HCT116 (cell line): ENCODE results near the gene SLC12A5. TPM values are rescaled to one million over a fixed set of nuclear protein-coding genes. Genes with fewer than 3 reads are reported as not detected.

ENCODE experiments used
- ATAC-seq: fragments of 200-7000 bp; cut with Tn5 transposase; 2 replicates; pipeline ENCODE4 v1.9.1; 2020; ENCODE audit warnings: mild to moderate bottlenecking, moderate library complexity
- BruUV-seq: library from RNA; stranded (reverse); fragments of 400-500 nt; replicated peaks from 2 replicates; lab custom pipeline; 2021; lab: Mats Ljungman, UMichigan
- CTCF ChIA-PET: fragments of 300-600 bp; sonication (Branson Sonifier 250); formaldehyde crosslinking; loops from one replicate; lab custom pipeline; 2021; ENCODE audit warnings: antibody characterized with exemption; lab: Charles Lee
- POLR2A ChIA-PET: fragments of 300-600, 350-600 bp; sonication (Branson Sonifier 250); formaldehyde crosslinking; loops from one replicate; lab custom pipeline; 2021; ENCODE audit warnings: antibody characterized with exemption; lab: Charles Lee
- RAD21 ChIA-PET, 2 experiments: fragments of 300-600 bp; sonication (Branson Sonifier 250); formaldehyde crosslinking; loops; one replicate each; lab custom pipeline; 2023; ENCODE audit warnings: low total read pairs in 2 of 2; ENCODE audit not compliant: uncharacterized antibody in 2 of 2, unreplicated experiment in 2 of 2, low non-redundant PET in 1 of 2; lab: Charles Lee
- DNase-seq: peaks from one replicate; pipeline ENCODE4 v3.0.0-alpha.2; 2010; ENCODE audit warnings: low read depth, low spot score
- H2AFZ ChIP-seq: fragments of 200-600 bp; shearing (Covaris generic), sonication (generic); 2 replicates; pipeline ENCODE4 v1.6.1; 2017; ENCODE audit warnings: low read depth, mixed run types, mixed read lengths, antibody characterized with exemption, low read length; ENCODE audit not compliant: poor library complexity, severe bottlenecking
- H3K27ac ChIP-seq: 2 replicates; pipeline ENCODE4 v1.5.1; 2012; ENCODE audit warnings: low read depth, low read length
- H3K27me3 ChIP-seq: fragments of 200-600 bp; sonication (generic); 2 replicates; pipeline ENCODE4 v1.6.1; 2016; ENCODE audit warnings: mixed run types, low read length, mixed read lengths; ENCODE audit not compliant: insufficient read depth
- H3K36me3 ChIP-seq, 2 experiments: fragments of 200-500 bp in 1 of 2; fragments of 200-600 bp in 1 of 2; sonication (Bioruptor generic) in 1 of 2; sonication (generic) in 1 of 2; 2 replicates each; pipeline versions ENCODE4 v1.5.1 to v1.6.1; 2014 to 2016; ENCODE audit warnings: low read length in 2 of 2, inconsistent platforms in 1 of 2, mixed read lengths in 1 of 2, mixed run types in 1 of 2; ENCODE audit not compliant: insufficient read depth in 2 of 2, control insufficient read depth in 1 of 2
- H3K4me1 ChIP-seq, 2 experiments: fragments of 200-600 bp in 1 of 2; sonication (generic) in 1 of 2; 2 replicates each; pipeline versions ENCODE4 v1.5.1 to v1.6.1; 2012 to 2017; ENCODE audit warnings: low read length in 2 of 2, inconsistent platforms in 1 of 2, mild to moderate bottlenecking in 1 of 2, mixed read lengths in 1 of 2, mixed run types in 1 of 2, moderate library complexity in 1 of 2; ENCODE audit not compliant: insufficient read depth in 2 of 2, control insufficient read depth in 1 of 2
- H3K4me2 ChIP-seq: fragments of 200-600 bp; sonication (generic); 2 replicates; pipeline ENCODE4 v1.6.1; 2017; ENCODE audit warnings: mixed run types, low read length, mixed read lengths
- H3K4me3 ChIP-seq, 2 experiments: fragments of 200-600 bp in 1 of 2; sonication (generic) in 1 of 2; replicated peaks in 1 of 2; 2 replicates each; pipeline ENCODE4 v1.5.1; 2011 to 2016; ENCODE audit warnings: low read length in 2 of 2, control low read depth in 1 of 2, low read depth in 1 of 2, mild to moderate bottlenecking in 1 of 2, mixed read lengths in 1 of 2, mixed run types in 1 of 2
- H3K79me2 ChIP-seq: fragments of 200-600 bp; sonication (generic); 2 replicates; pipeline ENCODE4 v1.6.1; 2017; ENCODE audit warnings: mild to moderate bottlenecking, mixed run types, low read length, moderate library complexity, mixed read lengths; ENCODE audit not compliant: insufficient read depth
- H3K9ac ChIP-seq: fragments of 200-600 bp; sonication (generic); 2 replicates; pipeline ENCODE4 v1.6.1; 2016; ENCODE audit warnings: low read length, mixed read lengths
- H3K9me2 ChIP-seq: fragments of 200-600 bp; sonication (generic), shearing (Covaris generic); 2 replicates; pipeline ENCODE4 v1.6.1; 2017; ENCODE audit warnings: mixed run types, mild to moderate bottlenecking, moderate library complexity; ENCODE audit not compliant: insufficient read depth
- H3K9me3 ChIP-seq, 2 experiments: fragments of 200-500 bp in 1 of 2; fragments of 200-600 bp in 1 of 2; sonication (Bioruptor generic) in 1 of 2; sonication (generic) in 1 of 2; 2 replicates each; pipeline ENCODE4 v1.6.1; 2014 to 2017; ENCODE audit warnings: low read length in 2 of 2, mixed read lengths in 2 of 2, inconsistent platforms in 1 of 2, low read depth in 1 of 2, mild to moderate bottlenecking in 1 of 2, mixed run types in 1 of 2, moderate library complexity in 1 of 2; ENCODE audit not compliant: control insufficient read depth in 1 of 2, insufficient read depth in 1 of 2
- H4K20me1 ChIP-seq: fragments of 200-600 bp; sonication (generic), shearing (Covaris generic); 2 replicates; pipeline ENCODE4 v1.6.1; 2017; ENCODE audit warnings: mixed run types, mild to moderate bottlenecking, moderate library complexity; ENCODE audit not compliant: insufficient read depth
- ATF3 ChIP-seq: IDR thresholded peaks from 2 replicates; pipeline ENCODE4 v1.6.1; 2012
- CTCF ChIP-seq, 3 experiments: fragments of 200-600 bp in 1 of 3; sonication (generic) in 1 of 3; IDR thresholded peaks in 2 of 3; conservative IDR thresholded peaks in 1 of 3; 2 replicates each; pipeline ENCODE4 v1.5.1; 2012 to 2017; ENCODE audit warnings: low read depth in 2 of 3, low read length in 2 of 3, antibody characterized with exemption in 1 of 3, borderline replicate concordance in 1 of 3, control low read depth in 1 of 3, mild to moderate bottlenecking in 1 of 3, mixed read lengths in 1 of 3, mixed run types in 1 of 3, moderate library complexity in 1 of 3; ENCODE audit not compliant: insufficient read depth in 1 of 3
- EGR1 ChIP-seq: IDR thresholded peaks from 2 replicates; pipeline ENCODE4 v1.6.1; 2012; ENCODE audit warnings: low read depth
- EZH2 ChIP-seq: fragments of 200-600 bp; sonication (generic); IDR thresholded peaks from 2 replicates; pipeline ENCODE4 v1.6.1; 2017; ENCODE audit warnings: antibody characterized with exemption, mixed run types
- EZH2phosphoT487 ChIP-seq: fragments of 200-600 bp; IDR thresholded peaks from 2 replicates; pipeline ENCODE4 v1.6.1; 2018; ENCODE audit warnings: antibody characterized with exemption, borderline replicate concordance
- FOSL1 ChIP-seq: IDR thresholded peaks from 2 replicates; pipeline ENCODE4 v1.6.1; 2012; ENCODE audit warnings: low read depth
- JUND ChIP-seq: IDR thresholded peaks from 2 replicates; pipeline ENCODE4 v1.6.1; 2012
- MAX ChIP-seq: IDR thresholded peaks from 2 replicates; pipeline ENCODE4 v1.6.1; 2012
- POLR2A ChIP-seq: IDR thresholded peaks from 2 replicates; pipeline ENCODE4 v1.7.0; 2011; ENCODE audit warnings: borderline replicate concordance; ENCODE audit not compliant: insufficient read depth, insufficient read length; ENCODE audit errors: extremely low read depth
- REST ChIP-seq: IDR thresholded peaks from 2 replicates; pipeline ENCODE4 v1.6.1; 2012; ENCODE audit warnings: low read depth
- SP1 ChIP-seq: IDR thresholded peaks from 2 replicates; pipeline ENCODE4 v1.6.1; 2012; ENCODE audit warnings: low read depth
- ZBTB33 ChIP-seq: IDR thresholded peaks from 2 replicates; pipeline ENCODE4 v1.6.1; 2011; ENCODE audit warnings: mild to moderate bottlenecking, low read length, moderate library complexity; ENCODE audit not compliant: insufficient replicate concordance; ENCODE audit errors: extremely low read depth
- intact Hi-C: fragments of 100-400 bp; cut with micrococcal nuclease; formaldehyde crosslinking; loops from 2 replicates; pipeline ENCODE4 v1.10.0; 2022
- total RNA-seq: library from RNA; stranded (reverse); gene quantifications from one replicate; pipeline ENCODE4 v1.2.1, GENCODE V29; 2021; ENCODE audit not compliant: unreplicated experiment

The SLC12A5 gene
- total RNA-seq, 1 experiment from 2014 or later, result 1.9 TPM

GRCh38 chr20:46081074-46081473 lies 52.1 kb downstream of the SLC12A5 start:
- no peak overlapping the region for H3K4me2 ChIP-seq
- peaks cover 84% of the 10 kb centered on the region for H3K79me2 ChIP-seq
- peaks cover 31% of the 10 kb centered on the region; the same call in 1 of the 2 replicates for H4K20me1 ChIP-seq
- H3K9ac ChIP-seq, result no peak overlapping the region
- peaks cover 9 to 21% of the 10 kb centered on the region in 2 experiments; a peak in 3 of 4 replicates for H3K36me3 ChIP-seq
- no peak overlapping the region for H3K27ac ChIP-seq
- ChIA-PET RAD21 (no interaction called here), CTCF (no interaction called here), POLR2A (no interaction called here)
- no peak overlapping the region for H2AFZ ChIP-seq
- H3K9me2 ChIP-seq, result no peaks in the 10 kb centered on the region
- H3K27me3 ChIP-seq, result no peaks in the 10 kb centered on the region
- ATAC-seq, result no peak
- intact Hi-C loops, result no loop called here
- no peak for DNase-seq
- H3K4me3 ChIP-seq, result no peak overlapping the region
- TF ChIP-seq EZH2phosphoT487 (no peak), POLR2A (no peak)
- H3K9me3 ChIP-seq, result no peaks in the 10 kb centered on the region
- BruUV-seq, result no TSS peak
- peaks cover 17% of the 10 kb centered on the region in 2 experiments for H3K4me1 ChIP-seq

- peaks cover 98% of the 10 kb centered on the region for H3K79me2 ChIP-seq
- no peak for TF ChIP-seq FOSL1
- no peak for TF ChIP-seq EGR1
- TF ChIP-seq ATF3, result no peak
- TF ChIP-seq EZH2phosphoT487, result no peak
- TF ChIP-seq JUND, result no peak
- TF ChIP-seq CTCF (IDR thresholded peaks at IDR 0.05 in 2 of 3, conservative IDR thresholded peaks at IDR 0.05 in 1 of 3; ENCODE audit: borderline replicate concordance in 1 of 3, insufficient read depth in 1 of 3, low read depth in 2 of 3, low read length in 2 of 3), result no peak
- no peak for TF ChIP-seq REST
- no peak for TF ChIP-seq SP1
- TF ChIP-seq MAX, result no peak
- no peak for TF ChIP-seq EZH2
- no peak for TF ChIP-seq ZBTB33
Measured at GRCh38 chr20:46083101-46083500, 54.1 kb downstream of the SLC12A5 start.

More at GRCh38 chr20:46083101-46083500, 54.1 kb downstream of the SLC12A5 start:
- H3K4me3 ChIP-seq, result no peak overlapping the region
- H3K27me3 ChIP-seq, result no peaks in the 10 kb centered on the region
- H3K9me2 ChIP-seq, result no peaks in the 10 kb centered on the region
- H3K9me3 ChIP-seq, result no peaks in the 10 kb centered on the region
- ChIA-PET CTCF (interaction anchor here (1.0 kb wide), 1 partner anchor 113 kb away, joined by 4 read pairs; no protein-coding TSS in a partner anchor), POLR2A (no interaction called here), RAD21 (no interaction called here)
- no peak overlapping the region for H3K4me2 ChIP-seq
- DNase-seq, result no peak
- no TSS peak for BruUV-seq
- peaks cover 4 to 13% of the 10 kb centered on the region in 2 experiments; a peak in 3 of 4 replicates for H3K36me3 ChIP-seq
- H3K4me1 ChIP-seq, result peaks cover 22 to 36% of the 10 kb centered on the region in 2 experiments
- no peak for ATAC-seq
- no peak overlapping the region for H3K9ac ChIP-seq
- intact Hi-C loops, result no loop called here
- H4K20me1 ChIP-seq, result peaks cover 41% of the 10 kb centered on the region; the same call in 1 of the 2 replicates
- no peak overlapping the region for H2AFZ ChIP-seq
- no peak overlapping the region for H3K27ac ChIP-seq
